ENCODE measurements around the gene ETFA.

The ETFA gene

DNA sequence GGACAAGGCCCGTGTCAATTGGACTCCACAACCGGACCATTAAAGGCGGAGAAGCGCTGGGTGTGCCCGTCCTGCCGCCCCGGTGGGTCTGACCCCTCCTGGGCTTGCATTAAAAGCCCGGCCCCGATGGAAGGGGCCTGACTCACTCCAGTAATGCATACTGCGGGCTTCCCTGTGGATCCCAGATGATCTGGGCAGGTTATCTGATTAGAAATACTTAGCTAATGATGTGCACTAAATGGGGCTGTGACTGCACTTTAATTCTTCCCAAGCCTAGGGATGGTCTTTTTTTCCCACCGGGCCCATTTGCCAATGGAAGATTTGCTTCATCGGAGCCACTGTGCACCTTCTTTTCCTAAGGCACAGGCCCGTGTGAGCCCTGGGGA is 126.6 kb downstream of the ETFA start:
- in situ Hi-C loops (cut with HindIII; ENCODE audit: low sequenced_read_pairs): no loop called here
- TF ChIP-seq, protein P1, sequence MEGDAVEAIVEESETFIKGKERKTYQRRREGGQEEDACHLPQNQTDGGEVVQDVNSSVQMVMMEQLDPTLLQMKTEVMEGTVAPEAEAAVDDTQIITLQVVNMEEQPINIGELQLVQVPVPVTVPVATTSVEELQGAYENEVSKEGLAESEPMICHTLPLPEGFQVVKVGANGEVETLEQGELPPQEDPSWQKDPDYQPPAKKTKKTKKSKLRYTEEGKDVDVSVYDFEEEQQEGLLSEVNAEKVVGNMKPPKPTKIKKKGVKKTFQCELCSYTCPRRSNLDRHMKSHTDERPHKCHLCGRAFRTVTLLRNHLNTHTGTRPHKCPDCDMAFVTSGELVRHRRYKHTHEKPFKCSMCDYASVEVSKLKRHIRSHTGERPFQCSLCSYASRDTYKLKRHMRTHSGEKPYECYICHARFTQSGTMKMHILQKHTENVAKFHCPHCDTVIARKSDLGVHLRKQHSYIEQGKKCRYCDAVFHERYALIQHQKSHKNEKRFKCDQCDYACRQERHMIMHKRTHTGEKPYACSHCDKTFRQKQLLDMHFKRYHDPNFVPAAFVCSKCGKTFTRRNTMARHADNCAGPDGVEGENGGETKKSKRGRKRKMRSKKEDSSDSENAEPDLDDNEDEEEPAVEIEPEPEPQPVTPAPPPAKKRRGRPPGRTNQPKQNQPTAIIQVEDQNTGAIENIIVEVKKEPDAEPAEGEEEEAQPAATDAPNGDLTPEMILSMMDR (IDR thresholded peaks at IDR 0.05; ENCODE audit: low read depth, low read length): no peak
- no peak overlapping the region for H3K4me3 ChIP-seq (ENCODE audit: low read depth, low read length)
- DNase-seq (ENCODE audit: low read depth, low spot score): no peak

DNA sequence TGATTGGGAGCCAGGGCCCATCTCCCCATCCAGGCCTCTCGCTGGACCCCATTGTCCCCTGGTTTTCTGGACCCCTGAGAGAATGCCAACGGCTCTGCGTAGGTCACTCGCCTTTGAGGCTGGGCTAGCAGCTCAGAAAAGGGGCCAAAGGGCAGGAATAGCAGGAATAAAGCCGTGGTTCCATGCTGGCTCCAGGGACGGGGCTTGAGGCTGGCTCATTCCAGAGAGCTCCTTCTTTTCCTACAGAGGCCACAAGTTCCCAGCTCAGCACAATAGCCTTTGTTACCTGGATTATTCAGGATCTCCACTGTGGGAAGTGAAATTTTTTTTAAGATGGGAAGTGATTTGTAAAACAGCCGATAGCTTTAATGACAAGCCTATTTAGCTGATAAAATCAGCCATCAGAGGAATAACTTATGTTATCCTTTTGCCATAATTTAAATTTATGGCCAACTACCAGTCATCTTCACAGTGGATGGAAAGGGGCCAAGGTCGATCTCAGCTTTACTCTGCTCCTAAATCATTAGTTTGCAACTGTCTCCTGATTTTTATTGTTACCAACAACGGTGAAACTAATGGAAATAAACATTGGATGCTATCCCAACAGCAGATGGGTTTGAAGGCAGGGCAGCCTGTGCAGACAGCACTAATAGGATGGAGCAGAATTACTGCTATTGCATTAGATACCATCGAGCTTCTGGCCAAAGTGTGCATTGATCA is 127.2 kb downstream of the ETFA start:
- in situ Hi-C loops (cut with HindIII; ENCODE audit: low sequenced_read_pairs): no loop called here
- H3K4me3 ChIP-seq (ENCODE audit: low read depth, low read length): no peak overlapping the region
- TF ChIP-seq, protein P1 (IDR thresholded peaks at IDR 0.05; ENCODE audit: low read depth, low read length): no peak
- no peak for DNase-seq (ENCODE audit: low read depth, low spot score)

DNA sequence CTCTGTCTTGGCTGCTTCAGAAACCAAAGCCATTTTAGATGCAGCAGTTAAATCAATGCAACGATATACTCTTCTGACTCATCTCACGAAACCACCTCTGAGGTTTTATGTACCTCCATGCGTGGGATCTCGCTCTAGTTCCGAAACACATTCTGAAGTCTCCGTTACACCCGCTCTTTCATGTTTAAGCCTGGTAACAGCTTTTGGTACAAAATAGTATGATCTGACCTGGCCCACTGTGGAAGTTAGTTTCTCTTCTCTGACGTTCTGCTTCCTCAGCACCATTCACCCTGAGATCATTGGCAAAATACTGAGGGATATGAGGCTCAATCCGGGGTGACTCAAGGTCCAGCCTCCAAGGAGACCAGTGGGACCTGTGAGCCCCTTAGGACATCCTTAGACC is 129.6 kb downstream of the ETFA start:
- no peak overlapping the region for H3K4me3 ChIP-seq (ENCODE audit: low read depth, low read length)
- DNase-seq (ENCODE audit: low read depth, low spot score): no peak
- in situ Hi-C loops (cut with HindIII; ENCODE audit: low sequenced_read_pairs): no loop called here
- TF ChIP-seq, protein P1 (IDR thresholded peaks at IDR 0.05; ENCODE audit: low read depth, low read length): no peak

DNA sequence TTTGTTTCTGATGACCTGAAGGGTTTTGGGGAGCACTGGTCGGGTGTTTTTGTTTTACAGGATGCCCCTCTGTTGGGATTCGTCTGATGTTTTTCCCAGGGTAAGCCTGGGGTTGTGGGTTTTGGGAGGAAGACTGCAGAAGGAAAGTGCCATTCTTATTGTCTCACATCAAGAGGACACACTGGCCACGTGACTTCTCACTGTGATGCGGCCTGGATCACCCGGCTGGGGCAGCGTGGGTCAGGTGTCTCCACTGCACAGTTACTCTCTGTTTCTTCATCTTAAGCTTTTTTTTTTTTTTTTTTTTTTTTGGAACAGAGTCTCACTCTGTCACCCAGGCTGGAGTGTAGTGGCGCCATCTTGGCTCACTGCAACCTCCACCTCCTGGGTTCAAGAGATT is 130.9 kb downstream of the ETFA start:
- no peak for DNase-seq (ENCODE audit: low read depth, low spot score)
- TF ChIP-seq, protein P1 (IDR thresholded peaks at IDR 0.05; ENCODE audit: low read depth, low read length): no peak
- no peak overlapping the region for H3K4me3 ChIP-seq (ENCODE audit: low read depth, low read length)
- in situ Hi-C loops (cut with HindIII; ENCODE audit: low sequenced_read_pairs): no loop called here

DNA sequence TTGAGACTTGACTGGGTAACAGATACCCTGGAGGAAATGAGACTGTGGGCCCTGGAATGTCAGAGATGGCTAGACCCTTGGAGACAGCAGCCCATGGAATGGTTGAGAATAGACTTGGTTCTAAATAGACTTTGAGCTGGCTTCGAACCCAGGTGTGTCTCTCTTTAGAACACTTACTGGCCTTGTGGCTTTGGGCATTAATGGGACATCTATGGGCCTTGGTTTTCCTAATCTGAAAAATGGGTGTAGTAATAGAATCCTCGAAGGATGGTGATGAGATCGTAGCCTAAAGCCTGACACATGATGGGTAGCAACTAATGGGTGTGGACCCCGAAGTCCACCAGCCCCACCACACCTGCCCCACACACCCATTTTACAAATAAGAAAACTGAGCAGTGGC is 132.2 kb downstream of the ETFA start:
- TF ChIP-seq, protein P1 (IDR thresholded peaks at IDR 0.05; ENCODE audit: low read depth, low read length): no peak
- no peak for DNase-seq (ENCODE audit: low read depth, low spot score)
- no peak overlapping the region for H3K4me3 ChIP-seq (ENCODE audit: low read depth, low read length)
- in situ Hi-C loops (cut with HindIII; ENCODE audit: low sequenced_read_pairs): no loop called here

DNA sequence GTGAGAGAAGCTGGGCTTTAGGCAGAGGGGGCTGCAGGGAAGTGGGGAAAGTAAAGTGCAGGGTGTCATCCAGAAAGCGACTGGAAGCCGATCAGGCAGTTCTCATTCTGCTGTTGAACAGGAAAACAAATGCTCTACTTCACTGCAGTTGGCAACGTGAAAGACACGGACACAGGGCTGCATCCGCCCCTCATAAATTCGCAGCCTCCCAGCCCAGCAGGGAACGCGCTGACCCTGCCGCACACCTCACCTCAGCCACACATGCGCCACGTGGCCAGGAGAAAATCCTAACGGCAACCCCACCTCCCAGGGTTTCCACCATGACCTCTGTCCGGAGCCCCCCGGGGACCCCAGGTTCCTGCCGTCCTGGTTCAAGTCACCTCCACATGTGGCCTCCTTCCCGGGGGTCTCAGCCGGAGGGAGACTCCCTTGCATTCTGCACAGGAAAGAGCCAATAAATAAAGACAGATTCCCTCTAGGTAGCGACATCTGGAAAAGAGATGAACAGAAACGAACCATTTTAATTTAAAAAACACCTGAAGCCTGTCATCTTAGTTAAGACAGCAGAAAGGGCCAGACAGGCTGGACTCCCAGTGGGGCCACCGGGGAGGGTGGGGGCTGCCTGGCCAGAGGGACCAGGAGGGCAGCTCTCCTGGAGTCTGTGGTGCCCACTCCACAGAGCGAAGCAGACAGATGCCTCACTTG is 132.8 kb downstream of the ETFA start:
- in situ Hi-C loops (cut with HindIII; ENCODE audit: low sequenced_read_pairs): no loop called here
- no peak overlapping the region for H3K4me3 ChIP-seq (ENCODE audit: low read depth, low read length)
- DNase-seq (ENCODE audit: low read depth, low spot score): no peak
- TF ChIP-seq, protein P1 (IDR thresholded peaks at IDR 0.05; ENCODE audit: low read depth, low read length): no peak

All from astrocyte of the spinal cord (primary cell).